A673 (cell line): ENCODE data around the gene SLC39A6. TPM values are rescaled to one million over a fixed set of nuclear protein-coding genes. Genes with fewer than 3 reads are reported as not detected.

ENCODE experiments used
- BruUV-seq: library from RNA; stranded (reverse); fragments of 400-500 nt; replicated peaks from 2 replicates; lab custom pipeline; 2021; lab: Mats Ljungman, UMichigan
- CTCF ChIA-PET: fragments of 300-600 bp; sonication (Branson Sonifier 250); formaldehyde crosslinking; loops from one replicate; lab custom pipeline; 2022; ENCODE audit warnings: antibody characterized with exemption; lab: Charles Lee
- POLR2A ChIA-PET: fragments of 300-600 bp; sonication (Branson Sonifier 250); formaldehyde crosslinking; loops from one replicate; lab custom pipeline; 2022; ENCODE audit warnings: antibody characterized with exemption; ENCODE audit not compliant: low non-redundant PET; lab: Charles Lee
- DNase-seq: peaks from one replicate; pipeline ENCODE4 v3.0.0-alpha.2; 2015; ENCODE audit warnings: low spot score
- H3K27ac ChIP-seq: fragments of 200-600 bp; sonication (generic); 2 replicates; pipeline ENCODE4 v1.5.1; 2016; ENCODE audit warnings: mixed run types, low read depth, mild to moderate bottlenecking, mixed read lengths, antibody characterized with exemption, low read length; ENCODE audit not compliant: poor library complexity, severe bottlenecking
- H3K27me3 ChIP-seq: fragments of 200-600 bp; sonication (generic); replicated peaks from 2 replicates; pipeline ENCODE4 v1.6.1; 2017; ENCODE audit warnings: mixed run types, low read depth, mild to moderate bottlenecking, mixed read lengths, antibody characterized with exemption, low read length; ENCODE audit not compliant: insufficient read depth, poor library complexity
- H3K36me3 ChIP-seq: fragments of 200-600 bp; sonication (generic); 2 replicates; pipeline ENCODE4 v1.6.1; 2016; ENCODE audit warnings: mixed run types, mild to moderate bottlenecking, mixed read lengths, antibody characterized with exemption, low read length; ENCODE audit not compliant: insufficient read depth, poor library complexity, severe bottlenecking
- H3K4me1 ChIP-seq: fragments of 200-600 bp; sonication (generic); 2 replicates; pipeline ENCODE4 v1.6.1; 2017; ENCODE audit warnings: mixed run types, mild to moderate bottlenecking, mixed read lengths, antibody characterized with exemption, low read length; ENCODE audit not compliant: insufficient read depth, poor library complexity, severe bottlenecking
- H3K4me3 ChIP-seq: fragments of 200-600 bp; sonication (generic); 2 replicates; pipeline ENCODE4 v1.5.1; 2016; ENCODE audit warnings: low read depth, mixed run types, mild to moderate bottlenecking, mixed read lengths, low read length; ENCODE audit not compliant: poor library complexity, severe bottlenecking
- H3K9me3 ChIP-seq: fragments of 200-600 bp; sonication (generic); 2 replicates; pipeline ENCODE4 v1.6.1; 2016; ENCODE audit warnings: mixed run types, low read depth, mild to moderate bottlenecking, mixed read lengths, antibody characterized with exemption, low read length; ENCODE audit not compliant: poor library complexity, severe bottlenecking
- CTCF ChIP-seq: fragments of 300-800, 200-600 bp; sonication (generic); conservative IDR thresholded peaks from 2 replicates; pipeline ENCODE4 v1.5.1; 2017; ENCODE audit warnings: low read depth, mild to moderate bottlenecking, antibody characterized with exemption, low read length, moderate library complexity, mixed read lengths
- EZH2 ChIP-seq: fragments of 200-600 bp; sonication (generic); IDR thresholded peaks from 2 replicates; pipeline ENCODE4 v1.6.1; 2017; ENCODE audit warnings: borderline replicate concordance, low read depth, mild to moderate bottlenecking, mixed read lengths, antibody characterized with exemption, low read length; ENCODE audit not compliant: poor library complexity, severe bottlenecking
- intact Hi-C: fragments of 100-400 bp; cut with micrococcal nuclease; formaldehyde crosslinking; loops from one replicate; pipeline ENCODE4 v1.10.0; 2022; ENCODE audit not compliant: unreplicated experiment
- total RNA-seq: library from RNA; stranded (reverse); gene quantifications from 2 replicates; pipeline ENCODE4 v1.2.3, GENCODE V29; 2021

SLC39A6 gene
- total RNA-seq, 1 experiment from 2014 or later: 70.7 TPM

GRCh38 chr18:36130039-36130831 lies 1.1 kb upstream of the SLC39A6 start:
- ChIA-PET POLR2A (no interaction called here), CTCF (no interaction called here)
- TSS peak; percentile 35 for BruUV-seq
- H3K9me3 ChIP-seq: no peaks in the 10 kb centered on the region
- TF ChIP-seq EZH2 (no peak), CTCF (no peak)
- intact Hi-C loops: no loop called here
- peaks cover 3% of the 10 kb centered on the region for H3K36me3 ChIP-seq
- peak overlapping the region; percentile 83 for H3K4me3 ChIP-seq
- no peak for DNase-seq
- H3K4me1 ChIP-seq: peaks cover 9% of the 10 kb centered on the region
- H3K27me3 ChIP-seq: no peaks in the 10 kb centered on the region
- H3K27ac ChIP-seq: peak overlapping the region; percentile 99

- TF ChIP-seq CTCF: no peak
- no peak for TF ChIP-seq EZH2
- Histone ChIP-seq H3K27ac (peak overlapping the region; percentile 99), H3K36me3 (peaks cover 11% of the 10 kb centered on the region), H3K27me3 (no peaks in the 10 kb centered on the region), H3K9me3 (no peaks in the 10 kb centered on the region), H3K4me3 (peak overlapping the region; percentile 83), H3K4me1 (peaks cover 9% of the 10 kb centered on the region)
- ChIA-PET CTCF (interaction anchor here (1.1 kb wide), 1 partner anchor 111 kb away, joined by 3 read pairs; no protein-coding TSS in a partner anchor), POLR2A (no interaction called here)
- no TSS peak for BruUV-seq
- DNase-seq: no peak
- intact Hi-C loops: no loop called here
Measured at GRCh38 chr18:36128907-36129299, 237 bp downstream of the SLC39A6 start.

- H3K9me3 ChIP-seq: no peaks in the 10 kb centered on the region
- no TSS peak for BruUV-seq
- peaks cover 9% of the 10 kb centered on the region for H3K4me1 ChIP-seq
- peak overlapping the region; percentile 83 for H3K4me3 ChIP-seq
- CTCF ChIA-PET: interaction anchor here (1.1 kb wide), 1 partner anchor 111 kb away, joined by 3 read pairs; no protein-coding TSS in a partner anchor
- H3K36me3 ChIP-seq: peaks cover 15% of the 10 kb centered on the region
- POLR2A ChIA-PET: no interaction called here
- H3K27me3 ChIP-seq: no peaks in the 10 kb centered on the region
- H3K27ac ChIP-seq: peak overlapping the region; percentile 99
- TF ChIP-seq EZH2 (no peak), CTCF (no peak)
- intact Hi-C loops: no loop called here
- DNase-seq: peak; percentile 26
Measured at GRCh38 chr18:36128530-36128870, 640 bp downstream of the SLC39A6 start.
